Measurements from ENCODE around the gene AMN. TPM values are rescaled to one million over a fixed set of nuclear protein-coding genes. Genes with fewer than 3 reads are reported as not detected.

AMN gene
- total RNA-seq, 3 donors from 2014 or later, result 0.16 to 0.88 (median 0.66) TPM

GRCh38 chr14:102917056-102917385 lies 5.4 kb upstream of the AMN start:
- H3K27me3 ChIP-seq, result no peaks in the 10 kb centered on the region
- H3K4me3 ChIP-seq, result no peak overlapping the region
- H3K27ac ChIP-seq, result no peak overlapping the region
- no peaks in the 10 kb centered on the region for H3K36me3 ChIP-seq
- no peaks in the 10 kb centered on the region for H3K4me1 ChIP-seq
- intact Hi-C loops (cut with DNase I; ENCODE audit: low total_unique reads), result no loop called here
- H3K9me3 ChIP-seq, result no peaks in the 10 kb centered on the region
- TF ChIP-seq CTCF (IDR thresholded peaks at IDR 0.05) (no peak), POLR2AphosphoS5 (IDR thresholded peaks at IDR 0.05) (no peak), POLR2A (IDR thresholded peaks at IDR 0.05) (no peak)
- no peak for DNase-seq (ENCODE audit: low spot score in 2 of 2)

- TF ChIP-seq POLR2AphosphoS5 (IDR thresholded peaks at IDR 0.05), result no peak
- TF ChIP-seq POLR2A (IDR thresholded peaks at IDR 0.05), result no peak
- TF ChIP-seq CTCF (IDR thresholded peaks at IDR 0.05), result peak in 2 of 3 donors; percentile 31 to 34
- Histone ChIP-seq H3K36me3 (no peaks in the 10 kb centered on the region), H3K4me3 (no peak overlapping the region), H3K27ac (no peak overlapping the region), H3K4me1 (peaks cover 0 to under 1% of the 10 kb centered on the region in 2 donors), H3K9me3 (no peaks in the 10 kb centered on the region), H3K27me3 (peaks cover 0 to 3% of the 10 kb centered on the region in 2 donors)
- DNase-seq (ENCODE audit: low spot score in 2 of 2), result no peak
- intact Hi-C loops (cut with DNase I; ENCODE audit: low total_unique reads), result no loop called here
These were observed 4.8 kb upstream of the AMN start for GRCh38 chr14:102917469-102918211.

GRCh38 chr14:102918438-102918837 lies 4.0 kb upstream of the AMN start:
- Histone ChIP-seq H3K36me3 (no peaks in the 10 kb centered on the region), H3K4me3 (no peak overlapping the region), H3K4me1 (peaks cover 0 to 5% of the 10 kb centered on the region in 2 donors), H3K27ac (no peak overlapping the region), H3K27me3 (peaks cover 0 to 11% of the 10 kb centered on the region in 2 donors), H3K9me3 (no peaks in the 10 kb centered on the region)
- intact Hi-C loops (cut with DNase I; ENCODE audit: low total_unique reads), result no loop called here
- no peak for TF ChIP-seq CTCF (IDR thresholded peaks at IDR 0.05)
- TF ChIP-seq POLR2AphosphoS5 (IDR thresholded peaks at IDR 0.05), result no peak
- no peak for TF ChIP-seq POLR2A (IDR thresholded peaks at IDR 0.05)
- no peak for DNase-seq (ENCODE audit: low spot score in 2 of 2)

- DNase-seq (ENCODE audit: low spot score in 2 of 2), result no peak
- Histone ChIP-seq H3K9me3 (no peaks in the 10 kb centered on the region), H3K27ac (no peak overlapping the region), H3K4me3 (no peak overlapping the region), H3K27me3 (peaks cover 4 to 31% of the 10 kb centered on the region in 2 donors), H3K4me1 (peaks cover 0 to 5% of the 10 kb centered on the region in 2 donors), H3K36me3 (no peaks in the 10 kb centered on the region)
- no peak for TF ChIP-seq POLR2A (IDR thresholded peaks at IDR 0.05)
- no peak for TF ChIP-seq CTCF (IDR thresholded peaks at IDR 0.05)
- no peak for TF ChIP-seq POLR2AphosphoS5 (IDR thresholded peaks at IDR 0.05)
- intact Hi-C loops (cut with DNase I; ENCODE audit: low total_unique reads), result no loop called here
These were observed 2.0 kb upstream of the AMN start for GRCh38 chr14:102920273-102920997.

- Histone ChIP-seq H3K36me3 (no peaks in the 10 kb centered on the region), H3K27me3 (peaks cover 4 to 34% of the 10 kb centered on the region in 2 donors), H3K27ac (no peak overlapping the region), H3K4me1 (peaks cover 0 to 5% of the 10 kb centered on the region in 2 donors), H3K9me3 (no peaks in the 10 kb centered on the region), H3K4me3 (no peak overlapping the region)
- TF ChIP-seq CTCF (IDR thresholded peaks at IDR 0.05) (no peak), POLR2AphosphoS5 (IDR thresholded peaks at IDR 0.05) (no peak), POLR2A (IDR thresholded peaks at IDR 0.05) (no peak)
- no peak for DNase-seq (ENCODE audit: low spot score in 2 of 2)
- intact Hi-C loops (cut with DNase I; ENCODE audit: low total_unique reads), result no loop called here
These were observed 1.5 kb upstream of the AMN start for GRCh38 chr14:102920998-102921304.

Measured in breast epithelium (tissue), 4 donors.